ENCODE measurements around the gene CECR2.

DNA sequence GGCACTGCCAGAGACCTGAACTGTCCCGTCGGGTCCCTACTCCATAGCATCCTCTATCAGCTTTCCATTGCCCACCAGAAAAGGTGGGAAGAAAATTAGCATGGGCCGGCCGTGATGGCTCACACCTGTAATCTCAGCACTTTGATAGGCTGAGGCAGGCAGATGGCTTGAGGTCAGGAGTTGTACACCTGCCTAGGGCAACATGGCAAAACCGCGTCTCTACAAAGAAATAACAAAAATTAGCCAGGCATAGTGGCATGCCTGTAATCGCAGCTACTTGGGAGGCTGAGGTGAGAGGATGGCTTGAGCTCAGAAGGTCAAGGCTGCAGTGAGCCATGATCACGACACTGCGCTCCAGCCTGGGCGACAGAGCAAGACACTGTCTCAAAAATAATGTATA is 197.5 kb downstream of the CECR2 start:
- TF ChIP-seq POLR2AphosphoS5 (IDR thresholded peaks at IDR 0.05; ENCODE audit: low read depth, low read length), result no peak
- no peak for TF ChIP-seq POLR2A (IDR thresholded peaks at IDR 0.05; ENCODE audit: low read depth, low read length)
- TF ChIP-seq TAF1 (IDR thresholded peaks at IDR 0.05; ENCODE audit: low read depth, low read length), result no peak
- no peak for TF ChIP-seq PAX5 (IDR thresholded peaks at IDR 0.05; ENCODE audit: insufficient read depth, low read length, severe bottlenecking)
